T-helper 1 cell (primary cell): Measurements from ENCODE around the gene TMPRSS4.

Experiments used
- DNase-seq, 5 donors: peaks; one replicate each; pipeline ENCODE4 v3.0.0-alpha.2; 2012 to 2020

Gene TMPRSS4

GRCh38 chr11:118136801-118137200 lies 59.9 kb downstream of the TMPRSS4 start:
- DNase-seq: no peak

- no peak for DNase-seq
Observed at GRCh38 chr11:118138839-118139420, 62.1 kb downstream of the TMPRSS4 start.

DNA sequence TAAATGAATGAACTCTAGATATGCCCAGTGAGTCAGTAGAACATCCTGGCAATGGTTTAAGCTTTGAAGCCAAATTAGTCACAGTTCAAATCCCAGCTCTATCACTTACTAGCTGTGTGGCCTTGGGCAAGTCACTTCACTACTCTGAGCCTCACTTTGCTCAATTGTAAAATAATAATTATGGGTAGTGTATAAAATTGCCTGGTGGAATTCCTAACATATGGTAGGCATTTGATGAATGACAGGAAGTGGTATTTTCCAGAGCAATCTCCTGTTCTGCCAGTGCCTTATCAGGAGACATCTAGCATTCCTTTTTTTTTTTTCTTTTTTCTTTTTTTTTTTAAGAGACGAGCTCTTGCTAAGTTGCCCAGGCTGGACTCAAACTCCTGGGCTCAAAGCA lies 62.7 kb downstream of the TMPRSS4 start:
- DNase-seq: no peak

- DNase-seq: no peak
Observed at GRCh38 chr11:118142081-118142480, 65.2 kb downstream of the TMPRSS4 start.

DNA sequence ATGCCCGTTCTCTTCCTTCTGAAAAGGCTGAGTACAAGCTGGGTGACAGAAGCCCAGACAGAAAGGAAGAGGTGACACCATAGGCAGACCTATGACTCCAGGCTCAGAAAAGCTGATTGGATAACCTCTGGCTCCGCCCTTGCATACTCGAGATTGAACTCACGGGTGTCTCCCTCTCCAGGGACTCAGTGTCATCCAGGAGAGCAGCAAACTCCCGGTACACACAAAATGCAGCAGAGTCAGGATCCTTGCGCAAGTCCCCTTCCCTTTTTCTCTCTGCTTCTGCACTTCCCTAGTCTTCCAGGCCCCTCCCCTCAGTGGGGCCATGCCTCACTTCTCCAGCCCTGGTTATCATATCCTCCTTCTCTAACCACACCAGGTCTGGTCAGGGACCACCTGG lies 65.9 kb downstream of the TMPRSS4 start:
- DNase-seq: no peak

GRCh38 chr11:118143661-118144185 lies 66.8 kb downstream of the TMPRSS4 start:
- no peak for DNase-seq

DNA sequence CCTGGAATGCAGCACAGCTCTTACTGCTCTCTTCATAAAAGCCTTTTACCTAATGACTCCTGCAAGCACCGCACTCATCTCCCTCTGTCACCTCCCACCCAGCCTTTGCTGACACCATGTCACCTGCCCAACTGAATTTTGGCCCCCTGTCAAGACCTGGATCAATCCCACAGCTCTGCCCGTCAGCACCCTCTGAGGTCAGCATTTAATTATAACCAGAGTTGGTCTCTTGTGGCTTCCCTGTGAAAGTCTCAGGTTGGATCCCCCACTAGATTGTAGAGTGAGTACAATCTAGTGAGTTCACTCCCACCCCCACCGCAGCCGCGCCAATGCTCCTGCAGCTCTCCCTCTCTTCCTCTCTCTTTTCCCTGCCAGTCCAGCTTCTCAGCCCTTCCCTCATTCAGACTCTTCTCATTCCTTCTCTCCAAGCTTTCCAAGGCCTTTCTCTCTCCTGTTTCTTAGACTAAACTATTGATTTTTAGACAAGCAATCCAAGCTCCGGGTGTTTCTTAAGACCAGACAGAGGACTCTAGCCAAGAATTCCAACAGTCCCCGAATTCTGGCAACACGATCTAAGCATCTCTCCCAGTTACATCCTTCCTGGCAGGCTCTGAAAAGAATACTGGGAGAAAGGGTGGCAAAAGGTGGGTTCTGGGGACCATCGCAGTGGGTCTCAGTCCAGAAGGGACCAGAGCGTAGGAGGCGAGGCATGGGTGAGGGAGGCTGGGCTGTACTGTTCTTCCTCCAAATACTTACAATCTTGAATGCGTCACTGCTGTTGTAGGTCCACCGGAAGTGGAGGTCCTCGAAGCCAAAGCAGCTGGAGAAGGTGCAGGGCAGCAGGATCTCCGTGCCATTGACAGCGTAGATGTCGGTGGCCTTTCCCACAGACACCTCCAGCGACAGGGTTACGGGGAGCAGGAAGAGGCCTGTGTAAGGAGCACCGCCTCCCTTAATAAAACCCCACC lies 67.7 kb downstream of the TMPRSS4 start:
- no peak for DNase-seq

DNA sequence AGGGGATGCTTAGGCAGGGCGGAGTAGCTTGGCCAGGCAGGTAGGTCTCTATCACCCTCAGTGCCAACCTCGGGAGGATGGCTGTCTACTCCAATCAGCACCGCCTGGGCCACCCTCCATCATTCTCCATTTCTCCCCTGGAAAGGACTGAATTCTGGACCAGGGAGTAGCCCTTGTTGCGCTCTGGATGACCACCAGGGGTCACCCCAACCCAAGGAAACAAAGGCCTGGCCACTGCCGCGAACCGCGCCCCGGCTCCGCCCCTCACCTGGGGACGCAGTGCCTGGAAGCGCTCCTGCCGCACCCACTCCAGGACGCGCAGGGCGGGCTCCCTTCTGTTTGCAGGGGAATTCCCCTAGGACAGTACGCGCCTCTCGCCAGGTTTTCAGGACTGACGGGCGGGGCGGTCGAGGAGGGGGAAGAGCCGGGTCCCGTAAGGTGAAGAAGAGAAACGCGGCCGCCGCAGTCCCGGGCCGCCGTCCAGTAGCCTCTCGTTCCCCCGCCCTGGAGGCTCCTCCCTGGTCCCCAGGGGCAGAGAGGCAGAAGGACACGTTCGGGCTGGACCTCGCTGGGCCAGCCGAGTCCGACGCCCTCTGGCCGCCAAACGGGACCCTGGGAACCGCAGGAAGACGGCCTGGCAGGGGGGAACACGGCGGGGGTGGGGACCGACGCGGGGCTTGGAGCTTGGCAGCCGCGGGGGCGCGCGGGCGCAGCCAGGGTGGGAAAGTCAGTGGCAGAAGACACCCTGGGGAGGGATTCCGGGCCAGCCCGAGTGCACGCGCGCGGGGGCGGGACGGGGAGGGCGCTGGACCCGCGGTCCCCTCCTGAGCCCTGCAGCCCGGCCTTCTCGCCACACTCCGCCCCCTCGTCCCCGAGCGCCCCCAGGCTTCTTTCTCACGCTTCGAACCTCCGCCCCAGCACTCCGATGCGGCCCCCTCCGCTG lies 68.7 kb downstream of the TMPRSS4 start:
- DNase-seq: peak; percentile 80 to 83 (median 82)

GRCh38 chr11:118146554-118146953 lies 69.7 kb downstream of the TMPRSS4 start:
- DNase-seq: no peak

- no peak for DNase-seq
Observed at GRCh38 chr11:118147502-118147901, 70.6 kb downstream of the TMPRSS4 start.

DNA sequence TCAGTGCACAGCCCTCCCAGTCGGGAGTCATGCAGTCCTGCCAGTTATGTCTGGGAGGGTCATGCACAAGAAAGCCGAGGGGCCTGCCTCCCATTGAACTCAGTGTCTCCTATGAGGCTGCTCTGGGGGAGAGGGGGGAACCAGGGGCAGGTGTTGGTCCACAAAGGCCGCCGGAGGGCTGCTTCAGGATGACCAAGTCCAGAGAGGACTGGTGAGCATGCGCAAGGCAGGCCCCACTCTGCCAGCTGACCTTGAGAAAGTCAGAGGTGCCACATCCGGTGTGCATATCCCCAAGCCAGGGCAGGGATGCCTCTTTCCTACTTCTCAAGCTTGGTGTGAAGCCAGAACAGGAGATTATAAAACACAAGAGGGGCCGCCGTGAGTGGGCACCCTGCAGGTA lies 71.4 kb downstream of the TMPRSS4 start:
- DNase-seq: no peak

- no peak for DNase-seq
Observed at GRCh38 chr11:118148856-118149255, 72.0 kb downstream of the TMPRSS4 start.

DNA sequence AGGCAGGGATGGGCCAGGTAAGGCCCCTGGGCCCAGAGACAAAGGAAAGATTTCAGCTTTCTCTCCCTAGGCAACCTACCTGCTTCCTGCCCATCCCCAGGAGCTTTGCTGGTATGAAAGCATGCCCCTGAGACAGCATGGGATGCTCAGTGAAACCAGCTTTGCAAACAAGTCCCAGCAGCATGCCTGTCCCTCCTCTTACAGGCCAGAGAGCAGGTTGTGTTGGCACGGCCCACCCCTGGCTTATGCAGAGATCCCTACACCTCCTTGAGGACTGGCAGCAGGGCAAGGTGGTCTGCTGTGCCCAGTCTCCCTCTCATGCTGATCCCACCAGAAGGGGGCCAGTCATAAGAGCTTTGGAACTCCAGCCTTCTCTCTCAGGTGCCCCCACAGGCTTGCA lies 72.6 kb downstream of the TMPRSS4 start:
- no peak for DNase-seq

GRCh38 chr11:118151431-118151830 lies 74.6 kb downstream of the TMPRSS4 start:
- DNase-seq: no peak

GRCh38 chr11:118152020-118152551 lies 75.2 kb downstream of the TMPRSS4 start:
- DNase-seq: no peak

DNA sequence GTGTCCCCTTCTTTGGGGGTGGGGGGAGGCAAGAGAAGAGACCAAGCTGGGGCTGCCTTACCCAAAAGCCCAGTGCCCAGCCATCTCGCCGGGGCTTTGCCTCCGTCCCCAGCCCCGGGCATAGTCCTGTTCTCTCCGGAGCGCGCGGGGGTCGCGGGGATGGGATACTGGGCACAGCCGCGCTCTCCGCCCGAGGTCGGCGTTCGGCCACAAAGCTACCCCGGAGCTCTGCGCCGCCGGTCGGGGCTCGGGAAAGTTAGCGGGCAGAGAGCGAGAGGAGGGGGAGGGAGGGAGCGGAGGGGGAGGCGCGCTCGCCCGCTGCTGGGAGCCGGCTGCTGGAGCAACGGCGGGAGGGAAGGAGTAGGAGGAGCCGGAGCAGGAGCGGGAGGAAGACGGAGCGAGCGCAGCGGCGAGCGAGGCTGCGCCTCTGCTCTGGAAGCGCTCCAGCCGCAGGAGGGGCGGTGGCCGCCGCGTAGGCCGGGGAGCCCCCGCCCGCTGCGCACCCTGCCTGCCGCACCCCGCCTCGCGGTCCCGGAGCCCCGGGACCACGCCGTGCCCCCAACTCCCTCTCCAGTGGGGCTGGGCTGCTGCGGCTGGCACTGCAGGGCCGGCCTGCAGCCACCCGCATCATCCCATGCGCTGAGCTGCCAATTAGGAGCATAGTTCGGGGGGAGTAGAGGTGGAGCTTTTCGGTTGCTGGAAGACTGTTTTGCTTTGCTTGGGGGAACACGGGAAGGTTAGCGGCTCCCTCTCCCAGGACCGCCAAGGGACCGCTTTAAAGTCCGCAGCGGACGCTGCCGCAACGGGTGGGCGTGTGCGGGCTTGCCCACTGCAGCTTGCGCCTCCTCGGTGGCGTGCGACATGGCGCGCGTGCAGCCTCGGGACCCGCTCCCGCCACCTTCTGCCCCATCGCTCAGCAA lies 75.9 kb downstream of the TMPRSS4 start, which contains the start of gene SCN4B:
TSS of gene SCN4B (minus strand) at position 272 of the 920 bp plus-strand sequence. CDS start at position 122, 150 bp downstream.
- no peak for DNase-seq

DNA sequence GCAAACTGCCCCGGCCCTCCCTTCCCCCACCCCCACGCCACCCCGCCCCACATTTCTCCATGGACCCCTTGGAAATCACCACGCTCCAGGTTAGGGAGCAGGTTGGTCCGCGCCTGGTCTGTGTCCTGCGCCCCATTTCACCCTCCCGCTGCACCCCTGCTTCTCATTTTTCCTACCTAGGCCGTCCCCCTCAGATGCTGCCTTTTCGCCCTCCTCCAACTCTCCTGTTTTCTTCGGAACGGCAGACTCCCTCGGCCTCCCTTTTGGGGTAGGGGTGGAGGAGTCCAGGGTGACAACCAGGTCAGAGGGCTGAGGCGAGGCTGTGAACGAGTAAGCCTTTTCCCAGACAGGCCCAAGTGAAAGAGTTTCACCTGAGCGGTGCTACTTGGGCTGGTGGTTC lies 76.6 kb downstream of the TMPRSS4 start:
- DNase-seq: no peak

DNA sequence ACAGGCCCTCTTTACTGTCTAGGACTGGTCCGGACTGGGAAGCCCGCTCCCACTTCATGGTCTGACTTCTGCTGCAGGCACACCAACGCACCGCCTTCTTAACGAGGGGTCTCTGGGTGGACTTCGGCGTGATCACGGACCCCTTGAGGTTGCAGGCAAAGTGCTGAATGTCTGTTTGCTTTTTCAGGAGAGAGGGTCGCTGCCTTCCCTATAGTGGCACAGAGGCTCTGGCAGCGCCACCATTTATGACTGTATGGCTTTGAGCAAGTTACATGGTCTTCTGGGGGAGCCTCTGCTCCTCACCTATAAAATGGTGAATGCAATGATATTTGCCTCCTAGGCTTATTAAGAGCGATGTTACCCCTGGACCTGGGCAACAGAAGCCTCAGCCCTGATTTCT lies 77.1 kb downstream of the TMPRSS4 start:
- no peak for DNase-seq

DNA sequence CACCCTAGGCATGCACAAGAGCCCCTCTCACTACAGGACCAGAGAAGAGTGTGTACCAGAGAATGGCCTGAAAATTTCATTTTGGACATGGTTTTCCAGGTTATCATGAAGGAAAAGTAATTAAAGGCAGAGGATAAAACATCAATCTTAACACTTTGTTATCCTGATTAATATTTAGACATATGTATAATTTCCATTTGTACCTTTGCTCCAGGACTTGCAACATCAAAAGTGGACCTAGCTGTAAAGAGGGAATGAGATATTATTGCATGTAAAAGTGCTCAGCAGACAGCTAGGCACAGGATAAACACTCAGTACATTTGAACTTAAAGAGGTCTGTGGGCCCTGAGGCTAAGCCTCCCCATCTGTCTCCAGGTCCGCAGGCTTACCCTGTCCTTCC lies 77.8 kb downstream of the TMPRSS4 start:
- no peak for DNase-seq

DNA sequence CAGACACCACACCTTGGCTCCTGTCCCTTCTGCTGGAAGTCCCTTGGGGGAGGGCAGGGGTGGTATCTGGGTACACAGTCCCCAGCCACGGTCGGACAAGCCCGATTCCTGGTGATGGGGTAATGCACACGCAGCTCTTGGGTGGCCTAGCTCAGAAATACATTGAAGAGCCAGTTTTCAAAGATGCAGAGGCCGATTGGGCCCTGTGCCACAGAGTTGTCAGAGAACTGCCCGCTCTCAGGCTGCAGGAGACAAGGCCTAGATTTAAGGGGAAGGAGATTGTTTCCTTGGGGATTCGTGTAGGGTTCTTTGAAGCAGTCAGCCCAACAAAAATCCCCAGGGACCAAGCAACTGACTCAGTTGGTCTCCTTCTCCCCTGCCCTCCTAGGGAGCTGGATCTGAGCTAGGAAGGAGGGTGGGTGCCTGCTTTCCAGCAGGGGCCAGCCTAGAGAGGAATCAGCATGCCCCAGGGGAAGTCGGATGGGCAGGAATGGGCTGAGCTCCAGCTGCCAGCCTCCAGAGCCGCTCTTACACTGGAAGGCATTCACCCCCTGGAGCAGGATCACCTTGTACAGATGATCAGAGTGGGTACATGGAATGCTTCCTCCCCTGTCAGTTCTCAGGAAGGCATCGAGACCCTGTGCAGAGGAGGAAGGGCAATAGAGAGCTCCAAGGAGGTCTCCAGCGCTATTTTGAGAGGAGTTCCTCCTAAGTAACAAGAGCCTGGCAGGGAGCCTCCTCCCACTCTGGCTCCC lies 79.1 kb downstream of the TMPRSS4 start:
- no peak for DNase-seq
